Keratinocyte (primary cell): ENCODE results near the gene ZNF664.

ENCODE experiments used
- CTCF ChIP-seq, 3 experiments: IDR thresholded peaks in 1 of 3; conservative IDR thresholded peaks in 1 of 3; optimal IDR thresholded peaks in 1 of 3; 2 replicates in 2 of 3; 3 replicates in 1 of 3; pipeline versions ENCODE3 to v1.5.1; 2011; ENCODE audit warnings: low read length in 3 of 3, mild to moderate bottlenecking in 3 of 3, moderate library complexity in 2 of 3, control low read depth in 1 of 3, inconsistent platforms in 1 of 3; ENCODE audit not compliant: insufficient read depth in 2 of 3; ENCODE audit errors: extremely low read depth in 1 of 3
- EZH2 ChIP-seq: IDR thresholded peaks from one replicate; pipeline ENCODE4 v1.6.1; 2012; ENCODE audit warnings: inconsistent platforms, mild to moderate bottlenecking, low read length, moderate library complexity

- TF ChIP-seq CTCF (optimal IDR thresholded peaks at IDR 0.05 in 1 of 3, IDR thresholded peaks at IDR 0.05 in 1 of 3, conservative IDR thresholded peaks at IDR 0.05 in 1 of 3; ENCODE audit: extremely low read depth in 1 of 3, insufficient read depth in 2 of 3, low read length in 3 of 3) = no peak
- TF ChIP-seq EZH2 = no peak
These were observed 39.8 kb upstream of the ZNF664 start for GRCh38 chr12:123933214-123933613.
